GM19463 (cell line): ENCODE measurements around the gene SFT2D2.
A peak's percentile ranks its signal among the peaks of the same experiment; 100 is the strongest.
"Not testable (repeated sequence)": the region's sequence is repeated elsewhere in the genome, so short reads cannot be mapped to it uniquely, and the experiment has no call there.

Source experiments
- ATAC-seq: cut with Tn5 transposase; IDR thresholded peaks from one replicate; pipeline ENCODE4 v1.9.1; 2021; ENCODE audit warnings: mild to moderate bottlenecking, moderate library complexity; ENCODE audit not compliant: unreplicated experiment

Gene SFT2D2

GRCh38 chr1:168225476-168226190 is at the start of gene SFT2D2:
TSS of gene SFT2D2 (plus strand) at chr1:168226004. CDS start at chr1:168226080, 76 bp downstream.
- ATAC-seq = peak; percentile 82

DNA sequence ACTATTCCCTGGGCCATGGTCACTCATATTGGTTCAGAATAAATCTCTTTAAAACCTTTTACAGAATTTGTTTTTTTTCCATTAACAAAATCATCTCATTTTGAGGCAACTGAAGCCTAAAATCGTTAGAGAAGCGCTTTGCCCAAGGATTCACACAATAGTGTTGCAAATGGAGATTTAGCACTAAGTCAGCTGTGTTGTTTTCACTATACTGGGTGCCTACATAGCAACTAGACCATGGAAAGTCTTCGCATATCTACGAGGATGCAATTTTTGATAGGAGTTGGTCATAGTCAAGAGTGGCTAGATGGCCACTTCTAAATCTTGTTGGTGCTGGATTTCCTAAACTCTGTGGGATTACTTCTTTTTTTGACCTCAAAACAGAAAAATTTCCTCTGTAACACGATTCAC is 47.6 kb upstream of the SFT2D2 start:
- no peak for ATAC-seq

GRCh38 chr1:168178638-168179437 is 47.0 kb upstream of the SFT2D2 start, which contains the start of gene TIPRL:
TSS of gene TIPRL (plus strand) at chr1:168178962. CDS start at chr1:168179078, 116 bp downstream.
- peak; percentile 89 for ATAC-seq

DNA sequence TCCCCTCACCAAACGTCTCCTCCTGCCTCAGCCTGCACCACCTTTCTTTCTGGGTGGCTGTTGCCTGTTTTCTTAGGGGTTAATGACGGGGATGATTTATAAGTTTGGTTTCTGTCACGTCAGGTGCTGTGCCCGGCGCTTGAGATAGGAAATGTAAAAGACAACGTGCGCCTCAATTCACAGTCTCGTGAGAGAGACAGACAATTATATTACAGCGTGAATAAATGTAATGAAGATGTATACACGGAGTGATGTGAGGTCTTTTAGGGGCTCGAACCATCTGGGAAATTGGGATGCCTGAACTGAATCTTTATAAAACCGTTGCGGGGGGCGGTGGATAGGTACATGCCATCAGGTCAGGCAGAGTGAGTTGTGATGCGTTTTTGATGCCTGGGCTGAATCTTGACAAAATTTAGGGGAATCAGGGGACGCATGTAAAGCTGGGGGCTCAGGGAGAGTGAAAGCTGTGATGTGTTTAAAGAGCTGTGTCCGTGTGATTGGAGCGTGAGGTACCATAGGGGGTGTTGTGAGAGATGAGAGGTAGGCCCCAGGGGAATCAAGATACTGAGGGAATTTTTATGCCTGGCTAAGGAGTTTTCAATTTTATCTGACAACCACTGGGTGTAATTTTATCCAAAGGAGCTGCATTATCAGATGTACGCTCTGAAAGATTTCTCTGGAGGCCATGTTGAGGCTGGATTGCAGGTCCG is 46.2 kb upstream of the SFT2D2 start:
- ATAC-seq = no peak

- ATAC-seq = no peak
These were observed 45.7 kb upstream of the SFT2D2 start for GRCh38 chr1:168180148-168180524.

DNA sequence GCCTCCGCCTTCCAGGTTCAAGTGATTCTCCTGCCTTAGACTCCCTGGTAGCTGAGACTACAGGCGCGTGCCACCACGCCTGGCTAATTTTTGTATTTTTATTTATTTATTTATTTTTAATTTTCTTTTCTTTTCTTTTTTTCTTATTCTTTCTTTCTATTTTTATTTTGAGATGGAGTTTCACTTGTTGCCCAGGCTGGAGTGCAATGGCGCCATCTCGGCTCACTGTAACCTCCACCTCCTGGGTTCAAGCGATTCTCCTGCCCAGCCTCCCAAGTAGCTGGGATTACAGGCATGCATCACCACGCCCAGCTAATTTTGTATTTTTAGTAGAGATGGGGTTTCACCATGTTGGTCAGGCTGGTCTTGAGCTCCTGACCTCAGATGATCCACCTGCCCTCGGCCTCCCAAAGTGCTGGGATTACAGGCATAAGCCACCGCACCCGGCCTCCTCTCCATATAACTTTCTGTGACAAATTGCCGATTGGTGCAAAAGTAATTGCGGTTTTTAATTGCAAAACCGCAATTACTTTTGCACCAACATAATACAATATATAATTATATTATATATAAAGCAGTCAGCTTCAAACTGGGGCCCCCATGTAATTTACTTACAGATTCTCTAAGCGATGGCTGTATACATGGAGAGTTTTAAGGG is 44.6 kb upstream of the SFT2D2 start:
- not testable (repeated sequence) for ATAC-seq

DNA sequence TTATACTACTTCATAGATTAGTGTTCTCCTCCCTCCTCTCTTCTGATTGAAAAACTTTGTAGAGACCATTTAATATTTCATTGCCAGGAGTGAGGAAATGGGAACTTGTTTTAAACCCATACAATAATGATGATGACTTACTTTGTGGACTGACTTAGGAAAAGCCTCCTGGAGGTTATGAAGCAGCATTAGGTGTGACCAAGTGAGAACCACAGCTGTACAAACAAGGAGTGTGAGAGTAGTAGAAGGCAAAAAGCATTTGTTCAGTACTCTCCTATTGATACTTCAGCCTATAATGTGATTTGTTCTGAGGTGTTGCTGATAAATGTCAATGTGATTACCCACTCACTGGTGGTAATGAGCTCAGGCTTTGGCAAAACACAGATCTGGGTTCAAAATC is 38.6 kb upstream of the SFT2D2 start:
- ATAC-seq = no peak

DNA sequence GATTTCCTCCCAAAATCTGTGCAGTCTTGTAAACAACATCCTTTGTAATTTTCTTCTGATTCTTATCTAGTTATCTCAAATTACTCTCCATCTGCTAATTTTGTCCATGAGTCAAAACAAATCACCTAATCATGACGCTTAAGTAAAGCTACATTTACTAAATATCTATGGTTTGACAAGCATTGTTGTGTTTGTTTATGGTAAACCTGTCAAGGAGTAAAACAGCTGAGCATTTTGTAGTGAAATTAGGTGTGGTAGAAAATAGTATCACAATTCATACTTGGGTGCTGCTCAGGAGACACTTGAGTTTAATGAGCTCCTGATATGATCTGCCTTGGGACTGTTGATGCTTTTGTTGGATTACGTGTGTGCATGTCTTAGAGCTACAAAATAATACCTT is 35.4 kb upstream of the SFT2D2 start:
- no peak for ATAC-seq

DNA sequence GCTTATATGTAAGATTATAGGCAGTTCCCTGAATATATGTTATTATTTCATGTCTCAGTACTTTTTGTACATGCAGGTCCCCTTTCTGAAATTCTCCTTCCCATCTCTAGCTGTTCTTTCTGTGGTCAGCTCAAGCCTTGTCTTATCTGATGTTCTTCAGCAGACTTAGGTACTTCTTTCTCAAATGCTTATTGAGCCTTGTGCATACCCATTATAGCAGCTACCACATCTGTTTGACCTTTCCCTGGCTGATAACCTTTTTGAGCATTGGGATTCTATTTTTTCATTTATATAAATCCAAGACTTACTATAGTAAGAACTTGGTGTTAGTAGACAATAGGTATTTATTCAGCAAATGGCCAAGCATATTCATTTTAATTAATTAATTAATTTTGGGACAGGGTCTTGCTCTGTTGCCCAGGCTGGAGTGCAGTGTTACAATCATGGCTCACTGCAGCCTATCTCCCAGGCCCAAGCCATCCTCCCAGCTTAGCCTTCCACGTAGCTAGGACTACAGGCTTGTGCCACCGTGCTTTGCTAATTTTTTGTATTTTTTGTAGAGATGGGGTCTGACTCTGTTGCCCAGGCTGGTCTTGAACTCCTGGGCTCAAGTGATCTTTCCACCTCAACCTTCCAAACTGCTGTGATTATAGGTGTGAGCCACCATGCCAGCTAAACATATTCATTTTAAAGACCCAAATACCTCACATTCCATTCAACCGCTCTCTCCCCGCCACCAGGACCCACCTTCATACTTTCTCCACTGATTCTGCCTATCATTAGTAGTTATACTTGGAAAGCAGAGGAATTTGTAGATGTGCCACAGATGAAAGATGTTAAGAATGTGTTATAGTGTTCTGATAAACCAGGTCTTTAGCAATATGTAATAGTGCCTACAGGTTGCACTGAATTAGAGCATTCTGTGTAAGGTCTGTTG is 30.3 kb upstream of the SFT2D2 start:
- ATAC-seq = no peak

- ATAC-seq = no peak
These were observed 26.7 kb upstream of the SFT2D2 start for GRCh38 chr1:168199056-168199455.

- no peak for ATAC-seq
These were observed 22.7 kb upstream of the SFT2D2 start for GRCh38 chr1:168202941-168203654.

- ATAC-seq = no peak
These were observed 19.7 kb upstream of the SFT2D2 start for GRCh38 chr1:168206111-168206510.

DNA sequence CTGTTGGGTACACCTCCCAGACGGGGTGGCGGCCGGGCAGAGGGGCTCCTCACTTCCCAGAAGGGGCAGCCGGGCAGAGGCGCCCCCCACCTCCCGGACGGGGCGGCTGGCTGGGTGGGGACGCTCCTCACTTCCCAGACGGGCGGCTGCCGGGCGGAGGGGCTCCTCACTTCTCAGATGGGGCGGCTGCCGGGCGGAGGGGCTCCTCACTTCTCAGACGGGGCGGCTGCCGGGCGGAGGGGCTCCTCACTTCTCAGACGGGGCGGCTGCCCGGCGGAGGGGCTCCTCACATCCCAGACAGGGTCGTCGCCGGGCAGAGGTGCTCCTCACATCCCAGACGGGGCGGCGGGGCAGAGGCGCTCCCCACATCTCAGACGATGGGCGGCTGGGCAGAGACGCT is 18.1 kb upstream of the SFT2D2 start:
- not testable (repeated sequence) for ATAC-seq

- ATAC-seq = no peak
These were observed 15.5 kb upstream of the SFT2D2 start for GRCh38 chr1:168210312-168210711.

- no peak for ATAC-seq
These were observed 12.5 kb upstream of the SFT2D2 start for GRCh38 chr1:168213349-168213748.

DNA sequence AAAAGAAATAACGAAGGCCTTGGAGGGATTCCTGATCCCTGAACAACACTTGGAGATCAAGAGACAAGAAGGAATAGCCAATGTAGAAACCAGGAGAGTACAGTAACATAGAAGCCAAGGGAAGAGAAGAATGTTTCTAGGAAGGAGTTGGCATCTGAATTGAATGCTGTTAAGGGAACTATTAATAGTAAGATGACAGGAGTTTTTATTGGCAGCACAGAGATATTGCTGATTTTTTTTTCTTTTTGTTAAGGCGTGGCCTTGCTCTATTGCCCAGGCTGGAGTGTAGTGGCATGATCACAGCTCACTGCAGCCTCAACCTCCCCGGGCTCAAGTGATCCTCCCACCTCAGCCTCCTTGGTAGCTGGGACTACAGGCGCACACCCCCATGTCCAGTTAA is 9.6 kb upstream of the SFT2D2 start:
- ATAC-seq = no peak

- no peak for ATAC-seq
These were observed 8.1 kb upstream of the SFT2D2 start for GRCh38 chr1:168217664-168218063.

GRCh38 chr1:168218658-168219057 is 7.1 kb upstream of the SFT2D2 start:
- no peak for ATAC-seq

DNA sequence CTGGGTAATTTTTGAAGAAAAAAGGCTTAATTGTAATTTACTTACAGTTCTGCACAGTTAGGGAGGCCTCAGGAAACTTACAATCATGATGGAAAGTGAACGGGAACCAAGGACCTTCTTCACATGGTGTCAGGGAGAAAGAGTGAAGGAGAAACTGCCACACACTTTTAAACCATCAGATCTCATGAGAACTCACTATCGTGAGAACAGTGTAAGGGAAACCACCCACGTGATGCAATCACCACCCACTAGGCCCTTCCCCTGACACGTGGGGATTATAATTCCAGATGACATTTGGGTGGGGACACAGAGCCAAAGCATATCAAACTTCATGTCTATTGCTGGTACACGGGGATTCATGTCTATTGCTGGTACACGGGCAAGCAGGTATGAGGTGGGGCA is 5.3 kb upstream of the SFT2D2 start:
- ATAC-seq = no peak
